ENCODE results near the gene C12orf76. TPM values are rescaled to one million over a fixed set of nuclear protein-coding genes. Genes with fewer than 3 reads are reported as not detected.

Gene C12orf76
- total RNA-seq, 2 donors from 2014 or later, result 2.0 to 15.3 TPM

GRCh38 chr12:110005319-110005973, 42.9 kb downstream of the C12orf76 start:
- intact Hi-C loops (cut with DNase I), result no loop called here
- 90 to 92% methylated on average over 7 of the region's 7 CpGs for WGBS, 2 donors
- Histone ChIP-seq H3K27ac (no peak overlapping the region), H3K4me3 (no peak overlapping the region), H3K9me3 (no peaks in the 10 kb centered on the region), H3K27me3 (no peaks in the 10 kb centered on the region), H3K4me1 (peaks cover 32% of the 10 kb centered on the region), H3K36me3 (replicated peaks in 1 of 2; ENCODE audit: insufficient read depth in 1 of 2, low read depth in 2 of 2) (no peaks in the 10 kb centered on the region)
- no peak for ATAC-seq
- DNase-seq, result no peak
- TF ChIP-seq CTCF (IDR thresholded peaks at IDR 0.05), result no peak
- TF ChIP-seq POLR2A (IDR thresholded peaks at IDR 0.05), result no peak

- no peak for DNase-seq
- intact Hi-C loops (cut with DNase I), result no loop called here
These were observed 43.7 kb downstream of the C12orf76 start for GRCh38 chr12:110004598-110004997.

GRCh38 chr12:110002676-110003515, 45.4 kb downstream of the C12orf76 start:
- no peak overlapping the region for H3K4me3 ChIP-seq
- ATAC-seq (no peak), DNase-seq (peak in 2 of 4 donors; percentile 20 to 25)
- peaks cover 37% of the 10 kb centered on the region for H3K4me1 ChIP-seq
- H3K9me3 ChIP-seq, result no peaks in the 10 kb centered on the region
- H3K27me3 ChIP-seq, result no peaks in the 10 kb centered on the region
- 62 to 67% methylated on average over 6 to 8 of the region's 8 CpGs for WGBS, 2 donors
- no peaks in the 10 kb centered on the region for H3K36me3 ChIP-seq (replicated peaks in 1 of 2; ENCODE audit: insufficient read depth in 1 of 2, low read depth in 2 of 2)
- TF ChIP-seq CTCF (IDR thresholded peaks at IDR 0.05) (no peak), POLR2A (IDR thresholded peaks at IDR 0.05) (no peak)
- peak overlapping the region in 3 of 4 donors; percentile 46 to 75 (median 60) for H3K27ac ChIP-seq
- intact Hi-C loops (cut with DNase I), result no loop called here

More at GRCh38 chr12:110004598-110004997, 43.7 kb downstream of the C12orf76 start:
- no peak overlapping the region for H3K4me3 ChIP-seq
- H3K36me3 ChIP-seq (replicated peaks in 1 of 2; ENCODE audit: insufficient read depth in 1 of 2, low read depth in 2 of 2), result no peaks in the 10 kb centered on the region
- no peak for ATAC-seq
- TF ChIP-seq CTCF (IDR thresholded peaks at IDR 0.05), result no peak
- TF ChIP-seq POLR2A (IDR thresholded peaks at IDR 0.05), result no peak
- peaks cover 37% of the 10 kb centered on the region for H3K4me1 ChIP-seq
- H3K27me3 ChIP-seq, result no peaks in the 10 kb centered on the region
- 73 to 76% methylated on average over 4 of the region's 4 CpGs for WGBS, 2 donors
- H3K9me3 ChIP-seq, result no peaks in the 10 kb centered on the region
- H3K27ac ChIP-seq, result no peak overlapping the region

GRCh38 chr12:110001596-110001995, 46.7 kb downstream of the C12orf76 start:
- 89 to 94% methylated on average over 4 of the region's 4 CpGs for WGBS, 2 donors
- Histone ChIP-seq H3K27me3 (no peaks in the 10 kb centered on the region), H3K27ac (peak overlapping the region in 2 of 4 donors; percentile 60 to 75), H3K36me3 (replicated peaks in 1 of 2; ENCODE audit: insufficient read depth in 1 of 2, low read depth in 2 of 2) (no peaks in the 10 kb centered on the region), H3K4me3 (no peak overlapping the region), H3K9me3 (no peaks in the 10 kb centered on the region), H3K4me1 (peaks cover 37% of the 10 kb centered on the region)
- intact Hi-C loops (cut with DNase I), result no loop called here
- no peak for ATAC-seq
- no peak for TF ChIP-seq POLR2A (IDR thresholded peaks at IDR 0.05)
- no peak for DNase-seq

GRCh38 chr12:109999983-110000505, 48.3 kb downstream of the C12orf76 start:
- WGBS, 2 donors, result 1 to 3% methylated on average over 15 to 17 of the region's 17 CpGs
- H3K4me1 ChIP-seq, result peaks cover 38% of the 10 kb centered on the region
- H3K9me3 ChIP-seq, result no peaks in the 10 kb centered on the region
- ATAC-seq, result no peak
- H3K27me3 ChIP-seq, result no peaks in the 10 kb centered on the region
- intact Hi-C loops (cut with DNase I), result no loop called here
- DNase-seq, result peak; percentile 20 to 36 (median 28)
- H3K27ac ChIP-seq, result peak overlapping the region in 3 of 4 donors; percentile 78 to 87 (median 81)
- H3K36me3 ChIP-seq (replicated peaks in 1 of 2; ENCODE audit: insufficient read depth in 1 of 2, low read depth in 2 of 2), result no peaks in the 10 kb centered on the region
- peak overlapping the region; percentile 81 to 90 for H3K4me3 ChIP-seq
- TF ChIP-seq CTCF (IDR thresholded peaks at IDR 0.05) (no peak), POLR2A (IDR thresholded peaks at IDR 0.05) (no peak)
